HepG2 (cell line): Measurements from ENCODE around the gene CHCHD3. TPM values are rescaled to one million over a fixed set of nuclear protein-coding genes. Genes with fewer than 3 reads are reported as not detected.

Experiments
- ATAC-seq: fragments of 200-7000 bp; cut with Tn5 transposase; 3 replicates; pipeline ENCODE4 v1.9.1; 2020; ENCODE audit warnings: mild to moderate bottlenecking, moderate library complexity
- BruUV-seq: library from RNA; stranded (reverse); fragments of 400-500 nt; replicated peaks from 2 replicates; lab custom pipeline; 2021; lab: Mats Ljungman, UMichigan
- CTCF ChIA-PET: fragments of 300-600 bp; formaldehyde crosslinking; extraction: SDS; loops from one replicate; lab custom pipeline; 2021; ENCODE audit warnings: low total read pairs, inconsistent platforms, low intra/inter-chr PET ratio; lab: Yijun Ruan, JAX
- POLR2A ChIA-PET: fragments of 350-600 bp; sonication (Branson Sonifier 250); formaldehyde crosslinking; loops from one replicate; lab custom pipeline; 2020; ENCODE audit warnings: antibody characterized with exemption, inconsistent platforms; lab: Yijun Ruan, JAX
- DNase-seq: peaks from one replicate; pipeline ENCODE4 v3.0.0-alpha.2; 2015; ENCODE audit warnings: low spot score
- FAIRE-seq: peaks from 3 replicates; lab custom pipeline; 2011; peaks lifted over from hg19 to GRCh38; lab: Jason Lieb, UNC
- H2AFZ ChIP-seq: one replicate; pipeline ENCODE4 v1.6.1; 2011; ENCODE audit warnings: low read length, inconsistent platforms
- H3K27ac ChIP-seq: fragments of 300-600 bp; 3 replicates; pipeline ENCODE4 v1.8.0; 2011; ENCODE audit warnings: mixed run types, mild to moderate bottlenecking, mixed read lengths, low read length, inconsistent platforms; ENCODE audit not compliant: insufficient read depth; ENCODE audit errors: extremely low read length
- H3K27me3 ChIP-seq, 2 experiments: fragments of 200-600 bp in 1 of 2; 2 replicates in 1 of 2; 3 replicates in 1 of 2; pipeline versions ENCODE4 v1.6.0 to v1.8.0; 2011; ENCODE audit warnings: low read length in 2 of 2, mild to moderate bottlenecking in 2 of 2, moderate library complexity in 2 of 2, inconsistent platforms in 1 of 2; ENCODE audit not compliant: insufficient read depth in 2 of 2, control insufficient read depth in 1 of 2
- H3K36me3 ChIP-seq, 2 experiments: fragments of 200-600 bp in 1 of 2; replicated peaks in 1 of 2; 2 replicates in 1 of 2; 3 replicates in 1 of 2; pipeline versions ENCODE4 v1.5.1 to v1.8.0; 2011; ENCODE audit warnings: low read length in 2 of 2, inconsistent platforms in 1 of 2; ENCODE audit not compliant: insufficient read depth in 2 of 2, control insufficient read depth in 1 of 2
- H3K4me1 ChIP-seq: 2 replicates; pipeline ENCODE4 v1.5.1; 2012; ENCODE audit warnings: low read length, inconsistent platforms; ENCODE audit not compliant: insufficient read depth
- H3K4me2 ChIP-seq: 2 replicates; pipeline ENCODE4 v1.6.0; 2011; ENCODE audit warnings: low read depth, low read length, inconsistent platforms
- H3K4me3 ChIP-seq, 3 experiments: fragments of 200-600 bp in 1 of 3; sonication (generic), shearing (Covaris generic) in 1 of 3; replicated peaks in 1 of 3; 2 replicates each; pipeline ENCODE4 v1.5.1; 2011 to 2016; ENCODE audit warnings: low read length in 3 of 3, inconsistent platforms in 2 of 3, low read depth in 2 of 3, mild to moderate bottlenecking in 2 of 3, control low read depth in 1 of 3, mixed read lengths in 1 of 3; ENCODE audit not compliant: insufficient read depth in 1 of 3
- H3K79me2 ChIP-seq: one replicate; pipeline ENCODE4 v1.6.1; 2011; ENCODE audit warnings: low read length, inconsistent platforms; ENCODE audit not compliant: insufficient read depth
- H3K9ac ChIP-seq: 2 replicates; pipeline ENCODE4 v1.6.0; 2011; ENCODE audit warnings: mild to moderate bottlenecking, low read depth, low read length, inconsistent platforms; ENCODE audit not compliant: insufficient read depth
- H3K9me3 ChIP-seq: 2 replicates; pipeline ENCODE4 v1.5.1; 2012; ENCODE audit warnings: mild to moderate bottlenecking, low read length
- H4K20me1 ChIP-seq: 2 replicates; pipeline ENCODE4 v1.6.0; 2011; ENCODE audit warnings: inconsistent platforms, mild to moderate bottlenecking, low read length, moderate library complexity; ENCODE audit not compliant: insufficient read depth
- ARNTL ChIP-seq: sonication (generic); formaldehyde crosslinking; IDR thresholded peaks from 2 replicates; pipeline ENCODE4 v1.4.0; 2020; ENCODE audit warnings: mild to moderate bottlenecking, missing genetic modification reagents
- BRD4 ChIP-seq: sonication (generic); formaldehyde crosslinking; IDR thresholded peaks from 2 replicates; pipeline ENCODE4 v1.4.0; 2020; ENCODE audit warnings: missing genetic modification reagents
- JUN ChIP-seq: sonication (generic); formaldehyde crosslinking; IDR thresholded peaks from 2 replicates; pipeline ENCODE4 v1.4.0; 2020; ENCODE audit warnings: mild to moderate bottlenecking, missing genetic modification reagents
- JUND ChIP-seq: sonication (generic); formaldehyde crosslinking; IDR thresholded peaks from 2 replicates; pipeline ENCODE4 v1.8.0; 2022; ENCODE audit warnings: mild to moderate bottlenecking, missing genetic modification reagents
- NFRKB ChIP-seq: fragments of 450-650 bp; IDR thresholded peaks from 2 replicates; pipeline ENCODE4 v1.6.1; 2017
- PHF8 ChIP-seq: sonication (generic); formaldehyde crosslinking; IDR thresholded peaks from 2 replicates; pipeline ENCODE4 v1.5.0; 2020; ENCODE audit warnings: missing genetic modification reagents
- RFX1 ChIP-seq: fragments of 450-650 bp; IDR thresholded peaks from 2 replicates; pipeline ENCODE4 v1.6.1; 2017
- SAFB2 ChIP-seq: sonication (generic); formaldehyde crosslinking; IDR thresholded peaks from 2 replicates; pipeline ENCODE4 v1.5.1; 2020; ENCODE audit warnings: missing genetic modification reagents, low read depth, mild to moderate bottlenecking, borderline replicate concordance
- SIX4 ChIP-seq: sonication (generic); formaldehyde crosslinking; IDR thresholded peaks from 2 replicates; pipeline ENCODE4 v1.4.0; 2020; ENCODE audit warnings: missing genetic modification reagents
- in situ Hi-C: cut with HindIII; loops from 2 replicates; pipeline ENCODE4 v1.10.0; 2017; ENCODE audit warnings: low pct_unique_long_range_greater_than_20kb; ENCODE audit not compliant: extremely low pct_ligation_motif_present
- intact Hi-C: fragments of 100-400 bp; cut with micrococcal nuclease; formaldehyde crosslinking; loops from one replicate; pipeline ENCODE4 v1.10.0; 2022; ENCODE audit not compliant: unreplicated experiment
- polyA plus RNA-seq, 8 experiments: library from polyadenylated mRNA; depleted of rRNA in 3 of 8; stranded (reverse) in 7 of 8; unstranded in 1 of 8; fragments of >200 nt; fragmentation: Illumina TruSeq in 4 of 8; extraction: Trizol in 4 of 8; gene quantifications; 2 replicates each; pipeline versions ENCODE4 v1.2.1 to v1.2.3, GENCODE V29; 2011 to 2016; ENCODE audit warnings: low read depth in 4 of 8, missing spikeins in 1 of 8, mixed read lengths in 1 of 8; ENCODE audit not compliant: insufficient read depth in 1 of 8
- total RNA-seq, 5 experiments: library from RNA; depleted of rRNA; stranded (reverse); fragments of >200 nt; fragmentation: Illumina TruSeq; extraction: Trizol; gene quantifications; 2 replicates each; pipeline ENCODE4 v1.2.3, GENCODE V29; 2016; ENCODE audit warnings: low read depth in 1 of 5
- TF ChIP-seq, protein P1 (sequence below): sonication (generic); formaldehyde crosslinking; IDR thresholded peaks from 2 replicates; pipeline ENCODE4 v1.5.1; 2020; ENCODE audit warnings: mild to moderate bottlenecking, missing genetic modification reagents, borderline replicate concordance
- TF ChIP-seq, protein P2 (sequence below): IDR thresholded peaks from 2 replicates; pipeline ENCODE4 v1.6.1; 2012; ENCODE audit warnings: inconsistent platforms
- TF ChIP-seq, protein P3 (sequence below): sonication (generic); formaldehyde crosslinking; IDR thresholded peaks from 2 replicates; pipeline ENCODE4 v1.5.0; 2020; ENCODE audit warnings: mild to moderate bottlenecking, missing genetic modification reagents
- TF ChIP-seq, protein P4 (sequence below): sonication (generic); formaldehyde crosslinking; conservative IDR thresholded peaks from 2 replicates; pipeline ENCODE4 v1.8.0; 2022; ENCODE audit warnings: missing genetic modification reagents
- TF ChIP-seq, protein P5 (sequence below): fragments of 450-650 bp; IDR thresholded peaks from 2 replicates; pipeline ENCODE4 v1.6.1; 2016

The CHCHD3 gene
- total and polyA plus RNA-seq, 2 of the 13 experiments (the other 11 are each of a cell fraction or from before 2014, with no cell fraction given) = 32.7 to 86.8 TPM

DNA sequence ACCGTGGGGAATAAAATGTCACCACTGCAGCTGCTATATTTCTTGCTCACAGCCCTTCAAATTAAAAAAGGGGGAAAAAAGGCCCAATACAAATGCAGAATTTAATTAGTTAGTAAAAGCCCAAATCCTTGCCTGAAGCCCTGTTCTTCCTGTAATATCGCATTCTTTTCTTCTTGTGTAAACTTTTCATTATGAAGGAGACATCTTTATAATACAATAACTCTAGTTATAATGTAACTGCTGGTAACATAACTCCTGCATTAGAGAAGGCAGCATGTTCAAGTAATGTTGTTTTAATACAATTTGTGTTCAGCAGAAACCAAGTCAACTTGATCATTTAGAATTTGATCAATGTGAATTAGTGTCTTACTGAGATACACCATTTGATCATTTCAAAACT, 250.9 kb downstream of the CHCHD3 start (continued):
- TF ChIP-seq, protein P1, sequence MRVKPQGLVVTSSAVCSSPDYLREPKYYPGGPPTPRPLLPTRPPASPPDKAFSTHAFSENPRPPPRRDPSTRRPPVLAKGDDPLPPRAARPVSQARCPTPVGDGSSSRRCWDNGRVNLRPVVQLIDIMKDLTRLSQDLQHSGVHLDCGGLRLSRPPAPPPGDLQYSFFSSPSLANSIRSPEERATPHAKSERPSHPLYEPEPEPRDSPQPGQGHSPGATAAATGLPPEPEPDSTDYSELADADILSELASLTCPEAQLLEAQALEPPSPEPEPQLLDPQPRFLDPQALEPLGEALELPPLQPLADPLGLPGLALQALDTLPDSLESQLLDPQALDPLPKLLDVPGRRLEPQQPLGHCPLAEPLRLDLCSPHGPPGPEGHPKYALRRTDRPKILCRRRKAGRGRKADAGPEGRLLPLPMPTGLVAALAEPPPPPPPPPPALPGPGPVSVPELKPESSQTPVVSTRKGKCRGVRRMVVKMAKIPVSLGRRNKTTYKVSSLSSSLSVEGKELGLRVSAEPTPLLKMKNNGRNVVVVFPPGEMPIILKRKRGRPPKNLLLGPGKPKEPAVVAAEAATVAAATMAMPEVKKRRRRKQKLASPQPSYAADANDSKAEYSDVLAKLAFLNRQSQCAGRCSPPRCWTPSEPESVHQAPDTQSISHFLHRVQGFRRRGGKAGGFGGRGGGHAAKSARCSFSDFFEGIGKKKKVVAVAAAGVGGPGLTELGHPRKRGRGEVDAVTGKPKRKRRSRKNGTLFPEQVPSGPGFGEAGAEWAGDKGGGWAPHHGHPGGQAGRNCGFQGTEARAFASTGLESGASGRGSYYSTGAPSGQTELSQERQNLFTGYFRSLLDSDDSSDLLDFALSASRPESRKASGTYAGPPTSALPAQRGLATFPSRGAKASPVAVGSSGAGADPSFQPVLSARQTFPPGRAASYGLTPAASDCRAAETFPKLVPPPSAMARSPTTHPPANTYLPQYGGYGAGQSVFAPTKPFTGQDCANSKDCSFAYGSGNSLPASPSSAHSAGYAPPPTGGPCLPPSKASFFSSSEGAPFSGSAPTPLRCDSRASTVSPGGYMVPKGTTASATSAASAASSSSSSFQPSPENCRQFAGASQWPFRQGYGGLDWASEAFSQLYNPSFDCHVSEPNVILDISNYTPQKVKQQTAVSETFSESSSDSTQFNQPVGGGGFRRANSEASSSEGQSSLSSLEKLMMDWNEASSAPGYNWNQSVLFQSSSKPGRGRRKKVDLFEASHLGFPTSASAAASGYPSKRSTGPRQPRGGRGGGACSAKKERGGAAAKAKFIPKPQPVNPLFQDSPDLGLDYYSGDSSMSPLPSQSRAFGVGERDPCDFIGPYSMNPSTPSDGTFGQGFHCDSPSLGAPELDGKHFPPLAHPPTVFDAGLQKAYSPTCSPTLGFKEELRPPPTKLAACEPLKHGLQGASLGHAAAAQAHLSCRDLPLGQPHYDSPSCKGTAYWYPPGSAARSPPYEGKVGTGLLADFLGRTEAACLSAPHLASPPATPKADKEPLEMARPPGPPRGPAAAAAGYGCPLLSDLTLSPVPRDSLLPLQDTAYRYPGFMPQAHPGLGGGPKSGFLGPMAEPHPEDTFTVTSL (CRISPR knock-in tag) = no peak
- TF ChIP-seq JUN (CRISPR knock-in tag) (no peak), NFRKB (no peak), SIX4 (CRISPR knock-in tag) (no peak)
- TF ChIP-seq, protein P2, sequence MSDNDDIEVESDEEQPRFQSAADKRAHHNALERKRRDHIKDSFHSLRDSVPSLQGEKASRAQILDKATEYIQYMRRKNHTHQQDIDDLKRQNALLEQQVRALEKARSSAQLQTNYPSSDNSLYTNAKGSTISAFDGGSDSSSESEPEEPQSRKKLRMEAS = no peak

DNA sequence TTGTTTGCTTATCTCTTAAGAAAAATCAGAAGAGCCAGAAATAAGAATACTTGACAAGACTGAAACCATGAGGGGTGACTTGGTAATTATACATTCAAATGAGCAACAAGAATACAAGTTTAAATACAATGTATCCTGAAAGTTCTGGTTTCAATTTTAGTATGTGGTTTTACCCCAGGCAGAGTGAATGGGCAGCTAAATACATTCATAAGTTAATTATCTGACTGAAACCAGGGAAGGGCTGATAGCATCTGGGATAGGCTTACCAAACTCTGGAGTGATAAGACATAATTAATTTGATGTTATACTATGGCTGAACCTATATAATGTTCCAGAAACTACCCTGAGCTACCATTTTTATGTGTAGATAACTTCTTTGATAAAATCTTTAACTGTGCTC, 253.4 kb downstream of the CHCHD3 start:
- Histone ChIP-seq H3K36me3 (no peaks in the 10 kb centered on the region; a peak in 1 of 5 replicates), H3K27ac (no peak overlapping the region), H3K4me1 (no peaks in the 10 kb centered on the region), H3K4me2 (no peak overlapping the region), H3K4me3 (no peak overlapping the region), H3K9ac (no peak overlapping the region), H4K20me1 (no peaks in the 10 kb centered on the region), H3K9me3 (no peaks in the 10 kb centered on the region), H3K79me2 (no peaks in the 10 kb centered on the region), H2AFZ (no peak overlapping the region), H3K27me3 (no peaks in the 10 kb centered on the region)
- in situ Hi-C loops (no loop called here), intact Hi-C loops (no loop called here)
- ChIA-PET CTCF (no interaction called here), POLR2A (no interaction called here)
- BruUV-seq = no TSS peak
- DNase-seq (no peak), FAIRE-seq (no peak), ATAC-seq (no peak)
- TF ChIP-seq JUND (CRISPR knock-in tag) (no peak), SAFB2 (CRISPR knock-in tag) (no peak), BRD4 (CRISPR knock-in tag) (no peak), PHF8 (CRISPR knock-in tag) (no peak), ARNTL (CRISPR knock-in tag) (no peak), RFX1 (no peak)
- TF ChIP-seq, protein P3, sequence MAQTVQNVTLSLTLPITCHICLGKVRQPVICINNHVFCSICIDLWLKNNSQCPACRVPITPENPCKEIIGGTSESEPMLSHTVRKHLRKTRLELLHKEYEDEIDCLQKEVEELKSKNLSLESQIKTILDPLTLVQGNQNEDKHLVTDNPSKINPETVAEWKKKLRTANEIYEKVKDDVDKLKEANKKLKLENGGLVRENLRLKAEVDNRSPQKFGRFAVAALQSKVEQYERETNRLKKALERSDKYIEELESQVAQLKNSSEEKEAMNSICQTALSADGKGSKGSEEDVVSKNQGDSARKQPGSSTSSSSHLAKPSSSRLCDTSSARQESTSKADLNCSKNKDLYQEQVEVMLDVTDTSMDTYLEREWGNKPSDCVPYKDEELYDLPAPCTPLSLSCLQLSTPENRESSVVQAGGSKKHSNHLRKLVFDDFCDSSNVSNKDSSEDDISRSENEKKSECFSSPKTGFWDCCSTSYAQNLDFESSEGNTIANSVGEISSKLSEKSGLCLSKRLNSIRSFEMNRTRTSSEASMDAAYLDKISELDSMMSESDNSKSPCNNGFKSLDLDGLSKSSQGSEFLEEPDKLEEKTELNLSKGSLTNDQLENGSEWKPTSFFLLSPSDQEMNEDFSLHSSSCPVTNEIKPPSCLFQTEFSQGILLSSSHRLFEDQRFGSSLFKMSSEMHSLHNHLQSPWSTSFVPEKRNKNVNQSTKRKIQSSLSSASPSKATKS = no peak
- TF ChIP-seq, protein P4, sequence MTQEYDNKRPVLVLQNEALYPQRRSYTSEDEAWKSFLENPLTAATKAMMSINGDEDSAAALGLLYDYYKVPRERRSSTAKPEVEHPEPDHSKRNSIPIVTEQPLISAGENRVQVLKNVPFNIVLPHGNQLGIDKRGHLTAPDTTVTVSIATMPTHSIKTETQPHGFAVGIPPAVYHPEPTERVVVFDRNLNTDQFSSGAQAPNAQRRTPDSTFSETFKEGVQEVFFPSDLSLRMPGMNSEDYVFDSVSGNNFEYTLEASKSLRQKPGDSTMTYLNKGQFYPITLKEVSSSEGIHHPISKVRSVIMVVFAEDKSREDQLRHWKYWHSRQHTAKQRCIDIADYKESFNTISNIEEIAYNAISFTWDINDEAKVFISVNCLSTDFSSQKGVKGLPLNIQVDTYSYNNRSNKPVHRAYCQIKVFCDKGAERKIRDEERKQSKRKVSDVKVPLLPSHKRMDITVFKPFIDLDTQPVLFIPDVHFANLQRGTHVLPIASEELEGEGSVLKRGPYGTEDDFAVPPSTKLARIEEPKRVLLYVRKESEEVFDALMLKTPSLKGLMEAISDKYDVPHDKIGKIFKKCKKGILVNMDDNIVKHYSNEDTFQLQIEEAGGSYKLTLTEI (CRISPR knock-in tag) = no peak
- TF ChIP-seq, protein P5, sequence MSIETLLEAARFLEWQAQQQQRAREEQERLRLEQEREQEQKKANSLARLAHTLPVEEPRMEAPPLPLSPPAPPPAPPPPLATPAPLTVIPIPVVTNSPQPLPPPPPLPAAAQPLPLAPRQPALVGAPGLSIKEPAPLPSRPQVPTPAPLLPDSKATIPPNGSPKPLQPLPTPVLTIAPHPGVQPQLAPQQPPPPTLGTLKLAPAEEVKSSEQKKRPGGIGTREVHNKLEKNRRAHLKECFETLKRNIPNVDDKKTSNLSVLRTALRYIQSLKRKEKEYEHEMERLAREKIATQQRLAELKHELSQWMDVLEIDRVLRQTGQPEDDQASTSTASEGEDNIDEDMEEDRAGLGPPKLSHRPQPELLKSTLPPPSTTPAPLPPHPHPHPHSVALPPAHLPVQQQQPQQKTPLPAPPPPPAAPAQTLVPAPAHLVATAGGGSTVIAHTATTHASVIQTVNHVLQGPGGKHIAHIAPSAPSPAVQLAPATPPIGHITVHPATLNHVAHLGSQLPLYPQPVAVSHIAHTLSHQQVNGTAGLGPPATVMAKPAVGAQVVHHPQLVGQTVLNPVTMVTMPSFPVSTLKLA = no peak
